ENCODE results near the gene KDM5A.
A peak's percentile ranks its signal among the peaks of the same experiment; 100 is the strongest.
"Not testable (repeated sequence)": the region's sequence is repeated elsewhere in the genome, so short reads cannot be mapped to it uniquely, and the experiment has no call there.

The KDM5A gene

GRCh38 chr12:388012-388411 is 1.1 kb downstream of the KDM5A start:
- Histone ChIP-seq H3K27ac (peak overlapping the region; percentile 96), H3K9me3 (no peaks in the 10 kb centered on the region), H3K4me1 (peaks cover 31% of the 10 kb centered on the region), H3K4me2 (peak overlapping the region; percentile 98), H3K9ac (peak overlapping the region; percentile 97), H3K27me3 (no peaks in the 10 kb centered on the region), H4K20me1 (peaks cover 59% of the 10 kb centered on the region), H3K4me3 (peak overlapping the region; percentile 97), H3K36me3 (peaks cover 20% of the 10 kb centered on the region)
- TF ChIP-seq Cebpa-rat (IDR thresholded peaks at IDR 0.05) = no peak

- H3K9ac ChIP-seq = peak overlapping the region; percentile 53
Observed at GRCh38 chr12:386651-387050, 2.5 kb downstream of the KDM5A start.

GRCh38 chr12:370739-371485 is 18.2 kb downstream of the KDM5A start:
- H4K20me1 ChIP-seq = peaks cover 35% of the 10 kb centered on the region
- H3K9me3 ChIP-seq = peaks cover 26% of the 10 kb centered on the region
- not testable (repeated sequence) for H3K4me1 ChIP-seq, H3K27ac ChIP-seq, H3K4me2 ChIP-seq, H3K4me3 ChIP-seq, H3K27me3 ChIP-seq, H3K9ac ChIP-seq
- H3K36me3 ChIP-seq = peaks cover 77% of the 10 kb centered on the region

More at GRCh38 chr12:386651-387050, 2.5 kb downstream of the KDM5A start:
- Histone ChIP-seq H3K4me1 (peaks cover 31% of the 10 kb centered on the region), H3K27ac (no peak overlapping the region), H3K27me3 (no peaks in the 10 kb centered on the region), H3K9me3 (no peaks in the 10 kb centered on the region), H3K4me2 (peak overlapping the region; percentile 98), H4K20me1 (peaks cover 73% of the 10 kb centered on the region), H3K4me3 (peak overlapping the region; percentile 97), H3K36me3 (peaks cover 33% of the 10 kb centered on the region)
- TF ChIP-seq Cebpa-rat (IDR thresholded peaks at IDR 0.05) = no peak

GRCh38 chr12:367972-368371 is 21.1 kb downstream of the KDM5A start:
- TF ChIP-seq Cebpa-rat (IDR thresholded peaks at IDR 0.05) = no peak
- Histone ChIP-seq H3K9ac (no peak overlapping the region), H4K20me1 (peaks cover 48% of the 10 kb centered on the region), H3K4me3 (no peak overlapping the region), H3K36me3 (peaks cover 82% of the 10 kb centered on the region), H3K27ac (no peak overlapping the region), H3K4me2 (no peak overlapping the region), H3K27me3 (no peaks in the 10 kb centered on the region), H3K9me3 (peaks cover 31% of the 10 kb centered on the region), H3K4me1 (no peaks in the 10 kb centered on the region)

GRCh38 chr12:366820-367219 is 22.3 kb downstream of the KDM5A start:
- no peak for TF ChIP-seq Cebpa-rat (IDR thresholded peaks at IDR 0.05)
- H4K20me1 ChIP-seq = peaks cover 58% of the 10 kb centered on the region
- no peak overlapping the region for H3K4me3 ChIP-seq
- peaks cover 31% of the 10 kb centered on the region for H3K9me3 ChIP-seq
- no peaks in the 10 kb centered on the region for H3K27me3 ChIP-seq
- H3K4me1 ChIP-seq = no peaks in the 10 kb centered on the region
- no peak overlapping the region for H3K4me2 ChIP-seq
- H3K36me3 ChIP-seq = peaks cover 93% of the 10 kb centered on the region
- H3K27ac ChIP-seq = no peak overlapping the region
- H3K9ac ChIP-seq = no peak overlapping the region

- Histone ChIP-seq H3K9ac (no peak overlapping the region), H4K20me1 (peaks cover 80% of the 10 kb centered on the region), H3K36me3 (peaks cover 96% of the 10 kb centered on the region), H3K9me3 (peaks cover 12% of the 10 kb centered on the region), H3K4me1 (no peaks in the 10 kb centered on the region), H3K27ac (no peak overlapping the region), H3K27me3 (no peaks in the 10 kb centered on the region), H3K4me3 (no peak overlapping the region), H3K4me2 (no peak overlapping the region)
- TF ChIP-seq Cebpa-rat (IDR thresholded peaks at IDR 0.05) = no peak
Observed at GRCh38 chr12:359091-359490, 30.0 kb downstream of the KDM5A start.

GRCh38 chr12:356276-356988 is 32.7 kb downstream of the KDM5A start:
- H4K20me1 ChIP-seq = peaks cover 60% of the 10 kb centered on the region
- H3K36me3 ChIP-seq = peaks cover 98% of the 10 kb centered on the region

GRCh38 chr12:351197-351596 is 37.9 kb downstream of the KDM5A start:
- not testable (repeated sequence) for H3K4me1 ChIP-seq, H3K4me3 ChIP-seq, H3K27ac ChIP-seq, H3K9ac ChIP-seq, H3K4me2 ChIP-seq, H3K27me3 ChIP-seq
- Histone ChIP-seq H3K9me3 (peaks cover 37% of the 10 kb centered on the region), H4K20me1 (peaks cover 19% of the 10 kb centered on the region), H3K36me3 (peaks cover 91% of the 10 kb centered on the region)

More at GRCh38 chr12:356276-356988, 32.7 kb downstream of the KDM5A start:
- H3K27me3 ChIP-seq = no peaks in the 10 kb centered on the region
- H3K9me3 ChIP-seq = peaks cover 22% of the 10 kb centered on the region
- no peaks in the 10 kb centered on the region for H3K4me1 ChIP-seq
- no peak overlapping the region for H3K27ac ChIP-seq
- no peak overlapping the region for H3K4me2 ChIP-seq
- no peak overlapping the region for H3K9ac ChIP-seq
- H3K4me3 ChIP-seq = no peak overlapping the region
- TF ChIP-seq Cebpa-rat (IDR thresholded peaks at IDR 0.05) = no peak

GRCh38 chr12:349625-350024 is 39.5 kb downstream of the KDM5A start:
- Histone ChIP-seq H3K36me3 (peaks cover 85% of the 10 kb centered on the region), H3K9me3 (peaks cover 45% of the 10 kb centered on the region), H4K20me1 (peaks cover 11% of the 10 kb centered on the region; the same call in 1 of the 2 replicates)
- not testable (repeated sequence) for H3K27me3 ChIP-seq, H3K9ac ChIP-seq, H3K27ac ChIP-seq, H3K4me2 ChIP-seq, H3K4me3 ChIP-seq, H3K4me1 ChIP-seq

- peaks cover 83% of the 10 kb centered on the region for H3K36me3 ChIP-seq
Observed at GRCh38 chr12:343036-343435, 46.1 kb downstream of the KDM5A start.

More at GRCh38 chr12:343036-343435, 46.1 kb downstream of the KDM5A start:
- H4K20me1 ChIP-seq = peaks cover 53% of the 10 kb centered on the region
- H3K4me3 ChIP-seq, H3K4me2 ChIP-seq, H3K27ac ChIP-seq, H3K4me1 ChIP-seq, H3K9ac ChIP-seq, H3K27me3 ChIP-seq: not testable (repeated sequence)
- peaks cover 34% of the 10 kb centered on the region for H3K9me3 ChIP-seq

Data from BLaER1 (cell line).